NB4 (cell line): ENCODE data around the gene SLC7A10.

Experiments used
- POLR2A ChIP-seq: IDR thresholded peaks from 2 replicates; pipeline ENCODE4 v1.6.1; 2011; ENCODE audit warnings: mild to moderate bottlenecking; ENCODE audit not compliant: insufficient read length; ENCODE audit errors: extremely low read depth
- TF ChIP-seq, protein P1 (sequence below): IDR thresholded peaks from one replicate; pipeline ENCODE4 v1.5.1; 2012; ENCODE audit warnings: low read depth, low read length

DNA sequence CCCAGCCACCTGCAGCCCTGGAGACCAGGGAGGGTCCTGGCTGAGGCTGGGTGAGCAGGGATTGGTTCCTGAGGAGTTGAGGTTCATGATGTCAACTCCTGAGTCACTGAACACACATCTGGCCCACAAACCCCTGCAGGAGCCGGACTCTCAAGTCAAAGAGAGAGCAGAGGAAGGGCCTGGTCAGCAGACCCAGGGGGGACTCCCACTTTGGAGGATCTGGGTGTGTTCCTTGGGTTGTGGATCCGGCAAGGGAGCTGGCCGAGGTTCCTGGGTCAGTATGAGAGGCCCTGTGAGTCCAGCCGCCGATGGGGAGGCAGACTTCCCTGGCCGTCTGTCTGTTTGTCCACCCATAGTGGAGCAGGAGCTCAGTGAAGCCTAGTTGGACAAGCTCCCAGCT is 4.0 kb downstream of the SLC7A10 start:
- no peak for TF ChIP-seq POLR2A
- TF ChIP-seq, protein P1, sequence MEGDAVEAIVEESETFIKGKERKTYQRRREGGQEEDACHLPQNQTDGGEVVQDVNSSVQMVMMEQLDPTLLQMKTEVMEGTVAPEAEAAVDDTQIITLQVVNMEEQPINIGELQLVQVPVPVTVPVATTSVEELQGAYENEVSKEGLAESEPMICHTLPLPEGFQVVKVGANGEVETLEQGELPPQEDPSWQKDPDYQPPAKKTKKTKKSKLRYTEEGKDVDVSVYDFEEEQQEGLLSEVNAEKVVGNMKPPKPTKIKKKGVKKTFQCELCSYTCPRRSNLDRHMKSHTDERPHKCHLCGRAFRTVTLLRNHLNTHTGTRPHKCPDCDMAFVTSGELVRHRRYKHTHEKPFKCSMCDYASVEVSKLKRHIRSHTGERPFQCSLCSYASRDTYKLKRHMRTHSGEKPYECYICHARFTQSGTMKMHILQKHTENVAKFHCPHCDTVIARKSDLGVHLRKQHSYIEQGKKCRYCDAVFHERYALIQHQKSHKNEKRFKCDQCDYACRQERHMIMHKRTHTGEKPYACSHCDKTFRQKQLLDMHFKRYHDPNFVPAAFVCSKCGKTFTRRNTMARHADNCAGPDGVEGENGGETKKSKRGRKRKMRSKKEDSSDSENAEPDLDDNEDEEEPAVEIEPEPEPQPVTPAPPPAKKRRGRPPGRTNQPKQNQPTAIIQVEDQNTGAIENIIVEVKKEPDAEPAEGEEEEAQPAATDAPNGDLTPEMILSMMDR = no peak
